Gastroesophageal sphincter (tissue), 4 donors: ENCODE results near the gene PSMD7. TPM values are rescaled to one million over a fixed set of nuclear protein-coding genes. Genes with fewer than 3 reads are reported as not detected.

Experiments
- ATAC-seq: fragments of 150-250 bp; one replicate; pipeline ENCODE4 v1.9.1; 2016; ENCODE audit warnings: mild to moderate bottlenecking, moderate library complexity
- H3K27ac ChIP-seq, 4 donors: fragments of 200-600 bp; sonication (generic) in 3 of 4; 1 replicate in 3 of 4; 2 replicates in 1 of 4; pipeline ENCODE4 v1.5.1; 2016 to 2019
- H3K27me3 ChIP-seq: fragments of 200-600 bp; sonication (generic); one replicate; pipeline ENCODE4 v1.5.1; 2019
- H3K36me3 ChIP-seq, 2 donors: fragments of 200-600 bp; sonication (generic); one replicate each; pipeline ENCODE4 v1.5.1; 2019; ENCODE audit warnings: control low read depth in 1 of 2
- H3K4me1 ChIP-seq, 3 donors: fragments of 200-600 bp; sonication (generic); 1 replicate in 2 of 3; 2 replicates in 1 of 3; pipeline ENCODE4 v1.5.1; 2016 to 2019; ENCODE audit warnings: control low read depth in 2 of 3
- H3K4me3 ChIP-seq, 2 donors: fragments of 200-600 bp; sonication (generic); one replicate each; pipeline ENCODE4 v1.5.1; 2019; ENCODE audit warnings: mild to moderate bottlenecking in 1 of 2, moderate library complexity in 1 of 2
- H3K9me3 ChIP-seq, 3 donors: fragments of 200-600 bp; sonication (generic); one replicate each; pipeline ENCODE4 v1.5.1; 2017 to 2019; ENCODE audit warnings: control low read depth in 2 of 3
- CTCF ChIP-seq, 4 experiments: fragments of 200-600 bp in 2 of 4; fragments of 450-650 bp in 2 of 4; sonication (generic) in 1 of 4; IDR thresholded peaks; one replicate each; pipeline ENCODE4 v1.5.1; 2017 to 2019; ENCODE audit warnings: antibody characterized with exemption in 4 of 4, mild to moderate bottlenecking in 2 of 4, moderate library complexity in 2 of 4
- EP300 ChIP-seq: sonication (generic); formaldehyde crosslinking; IDR thresholded peaks from one replicate; pipeline ENCODE4 v1.6.1; 2017; ENCODE audit warnings: antibody characterized with exemption, mild to moderate bottlenecking
- POLR2A ChIP-seq, 2 donors: fragments of 450-650 bp; IDR thresholded peaks; one replicate each; pipeline ENCODE4 v1.6.1; 2017; ENCODE audit warnings: antibody characterized with exemption in 2 of 2, mild to moderate bottlenecking in 2 of 2, moderate library complexity in 1 of 2
- POLR2AphosphoS5 ChIP-seq: sonication (generic); formaldehyde crosslinking; IDR thresholded peaks from one replicate; pipeline ENCODE4 v1.6.1; 2017; ENCODE audit warnings: antibody characterized with exemption
- WGBS, 2 donors: methylation state at CpG; one replicate each; pipeline ENCODE4 v1.1.5; 2018; ENCODE audit warnings: low coverage in 1 of 2; 5-methylcytosine and 5-hydroxymethylcytosine counted together
- total RNA-seq, 4 donors: library from RNA; depleted of rRNA; stranded (reverse); fragments of >200 nt; gene quantifications; one replicate each; pipeline ENCODE4 v1.1.0, GENCODE V29; 2016

Gene PSMD7
- total RNA-seq, 4 donors from 2014 or later, result 70.5 to 111 (median 105) TPM

- Histone ChIP-seq H3K4me1 (peaks cover 0 to 9% (median 0%) of the 10 kb centered on the region in 3 donors), H3K27ac (no peak overlapping the region), H3K36me3 (no peaks in the 10 kb centered on the region), H3K4me3 (no peak overlapping the region), H3K27me3 (no peaks in the 10 kb centered on the region), H3K9me3 (no peaks in the 10 kb centered on the region)
- ATAC-seq, result no peak
- TF ChIP-seq EP300, result no peak
- no peak for TF ChIP-seq POLR2AphosphoS5
- no peak for TF ChIP-seq CTCF (IDR thresholded peaks at IDR 0.05)
- no peak for TF ChIP-seq POLR2A (IDR thresholded peaks at IDR 0.05)
- 73 to 83% methylated on average over 2 of the region's 2 CpGs for WGBS, 2 donors
Observed at GRCh38 chr16:74271872-74272271, 24.7 kb upstream of the PSMD7 start.

- H3K36me3 ChIP-seq, result no peaks in the 10 kb centered on the region
- H3K4me1 ChIP-seq, result no peaks in the 10 kb centered on the region
- H3K27me3 ChIP-seq, result no peaks in the 10 kb centered on the region
- no peak overlapping the region for H3K4me3 ChIP-seq
- no peaks in the 10 kb centered on the region for H3K9me3 ChIP-seq
- TF ChIP-seq CTCF (IDR thresholded peaks at IDR 0.05), result peak in 2 of 4 experiments; percentile 42 to 51
- TF ChIP-seq POLR2AphosphoS5, result no peak
- no peak for TF ChIP-seq POLR2A (IDR thresholded peaks at IDR 0.05)
- TF ChIP-seq EP300, result no peak
- 31 to 33% methylated on average over 2 of the region's 2 CpGs for WGBS, 2 donors
- ATAC-seq, result no peak
- H3K27ac ChIP-seq, result no peak overlapping the region
Observed at GRCh38 chr16:74275031-74275636, 21.5 kb upstream of the PSMD7 start.

GRCh38 chr16:74275711-74276110 is 20.9 kb upstream of the PSMD7 start:
- H3K27me3 ChIP-seq, result no peaks in the 10 kb centered on the region
- H3K27ac ChIP-seq, result no peak overlapping the region
- no peaks in the 10 kb centered on the region for H3K9me3 ChIP-seq
- TF ChIP-seq POLR2AphosphoS5 (no peak), POLR2A (IDR thresholded peaks at IDR 0.05) (no peak), EP300 (no peak), CTCF (IDR thresholded peaks at IDR 0.05) (no peak)
- no peak overlapping the region for H3K4me3 ChIP-seq
- ATAC-seq, result no peak
- H3K36me3 ChIP-seq, result no peaks in the 10 kb centered on the region
- WGBS, 2 donors, result 43 to 57% methylated on average over 7 of the region's 7 CpGs
- no peaks in the 10 kb centered on the region for H3K4me1 ChIP-seq

GRCh38 chr16:74277974-74278373 is 18.6 kb upstream of the PSMD7 start:
- Histone ChIP-seq H3K36me3 (no peaks in the 10 kb centered on the region), H3K27me3 (no peaks in the 10 kb centered on the region), H3K27ac (no peak overlapping the region), H3K4me3 (no peak overlapping the region), H3K9me3 (no peaks in the 10 kb centered on the region), H3K4me1 (no peaks in the 10 kb centered on the region)
- TF ChIP-seq EP300, result no peak
- no peak for TF ChIP-seq CTCF (IDR thresholded peaks at IDR 0.05)
- TF ChIP-seq POLR2A (IDR thresholded peaks at IDR 0.05), result no peak
- TF ChIP-seq POLR2AphosphoS5, result no peak
- 83% methylated on average over 2 of the region's 2 CpGs; no CpG with 5 or more reads in 1 of the 2 donors for WGBS, 2 donors
- no peak for ATAC-seq

- ATAC-seq, result no peak
- Histone ChIP-seq H3K4me1 (no peaks in the 10 kb centered on the region), H3K27ac (no peak overlapping the region), H3K4me3 (no peak overlapping the region), H3K9me3 (no peaks in the 10 kb centered on the region), H3K36me3 (no peaks in the 10 kb centered on the region), H3K27me3 (no peaks in the 10 kb centered on the region)
- WGBS, 2 donors, result 80 to 82% methylated on average over 3 of the region's 3 CpGs
- TF ChIP-seq EP300 (no peak), POLR2A (IDR thresholded peaks at IDR 0.05) (no peak), CTCF (IDR thresholded peaks at IDR 0.05) (no peak), POLR2AphosphoS5 (no peak)
Observed at GRCh38 chr16:74279266-74279665, 17.3 kb upstream of the PSMD7 start.
